Umbilical cord (tissue), 2 donors: ENCODE data around the gene TATDN2. TPM values are rescaled to one million over a fixed set of nuclear protein-coding genes. Genes with fewer than 3 reads are reported as not detected.
"Not testable (repeated sequence)": the region's sequence is repeated elsewhere in the genome, so short reads cannot be mapped to it uniquely, and the experiment has no call there.

Experiments
- DNase-seq: peaks from one replicate; pipeline ENCODE4 v3.0.0-alpha.2; 2015; ENCODE audit warnings: low spot score
- total RNA-seq: library from RNA; depleted of rRNA; stranded (reverse); fragments of >200 nt; gene quantifications from one replicate; pipeline ENCODE4 v1.2.3, GENCODE V29; 2014; ENCODE audit warnings: low replicate concordance; ENCODE audit not compliant: insufficient read depth

TATDN2 gene
- total RNA-seq, 1 donor from 2014 or later: 12.5 TPM

GRCh38 chr3:10235551-10235950 lies 12.7 kb upstream of the TATDN2 start:
- no peak for DNase-seq

- DNase-seq: no peak
These were observed 9.7 kb upstream of the TATDN2 start for GRCh38 chr3:10238345-10239183.

GRCh38 chr3:10240799-10241198 lies 7.5 kb upstream of the TATDN2 start:
- DNase-seq: no peak

- peak; percentile 63 for DNase-seq
These were observed 5.8 kb upstream of the TATDN2 start for GRCh38 chr3:10242182-10243065.

GRCh38 chr3:10244009-10244408 lies 4.2 kb upstream of the TATDN2 start:
- DNase-seq: no peak

GRCh38 chr3:10245081-10245712 lies 3.1 kb upstream of the TATDN2 start:
- DNase-seq: no peak

- DNase-seq: no peak
These were observed 528 bp upstream of the TATDN2 start for GRCh38 chr3:10247679-10248183.

GRCh38 chr3:10248984-10249748 lies 907 bp downstream of the TATDN2 start:
- DNase-seq: peak; percentile 15

- DNase-seq: no peak
These were observed 1.6 kb downstream of the TATDN2 start for GRCh38 chr3:10249833-10250232.

GRCh38 chr3:10251006-10251405 lies 2.7 kb downstream of the TATDN2 start:
- DNase-seq: no peak

- DNase-seq: no peak
These were observed 5.5 kb downstream of the TATDN2 start for GRCh38 chr3:10253731-10254130.

- no peak for DNase-seq
These were observed 7.6 kb downstream of the TATDN2 start for GRCh38 chr3:10255835-10256234.

GRCh38 chr3:10259036-10259435 lies 10.8 kb downstream of the TATDN2 start:
- no peak for DNase-seq

- DNase-seq: no peak
These were observed 11.5 kb downstream of the TATDN2 start for GRCh38 chr3:10259798-10260197.

GRCh38 chr3:10260211-10260701 lies 12.0 kb downstream of the TATDN2 start:
- DNase-seq: no peak

GRCh38 chr3:10262027-10262426 lies 13.8 kb downstream of the TATDN2 start:
- DNase-seq: no peak

- DNase-seq: peak; percentile 78
These were observed 15.5 kb downstream of the TATDN2 start for GRCh38 chr3:10263646-10264363.

- no peak for DNase-seq
These were observed 17.6 kb downstream of the TATDN2 start for GRCh38 chr3:10265833-10266232.

GRCh38 chr3:10266936-10267335 lies 18.7 kb downstream of the TATDN2 start:
- not testable (repeated sequence) for DNase-seq

- DNase-seq: no peak
These were observed 19.9 kb downstream of the TATDN2 start for GRCh38 chr3:10268116-10268515.
